Right kidney (tissue), 1 donor: ENCODE results near the gene FOXN3.
A peak's percentile ranks its signal among the peaks of the same experiment; 100 is the strongest.
"Not testable (repeated sequence)": the region's sequence is repeated elsewhere in the genome, so short reads cannot be mapped to it uniquely, and the experiment has no call there.

Experiments used
- DNase-seq: peaks from one replicate; pipeline ENCODE4 v3.0.0-alpha.2; 2016

The FOXN3 gene

DNA sequence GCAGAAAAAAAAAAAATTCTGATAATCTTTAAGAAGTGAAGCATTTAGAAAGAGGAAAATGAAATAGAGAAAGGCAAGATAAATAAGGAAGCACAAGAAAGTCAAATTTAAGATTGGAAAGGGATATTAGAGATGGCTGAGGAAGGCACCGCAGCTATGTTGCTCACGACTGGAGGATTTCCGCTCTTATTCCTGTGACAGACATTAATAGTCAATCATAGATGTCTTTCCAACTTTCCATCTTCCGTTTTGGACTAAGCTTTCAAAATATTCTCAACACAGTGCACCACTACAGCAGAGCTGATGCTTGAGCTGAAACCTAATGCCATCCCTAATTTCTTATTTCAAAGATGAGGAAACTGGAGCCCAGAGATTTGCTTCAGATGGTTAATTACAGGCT is 290.6 kb downstream of the FOXN3 start:
- no peak for DNase-seq

DNA sequence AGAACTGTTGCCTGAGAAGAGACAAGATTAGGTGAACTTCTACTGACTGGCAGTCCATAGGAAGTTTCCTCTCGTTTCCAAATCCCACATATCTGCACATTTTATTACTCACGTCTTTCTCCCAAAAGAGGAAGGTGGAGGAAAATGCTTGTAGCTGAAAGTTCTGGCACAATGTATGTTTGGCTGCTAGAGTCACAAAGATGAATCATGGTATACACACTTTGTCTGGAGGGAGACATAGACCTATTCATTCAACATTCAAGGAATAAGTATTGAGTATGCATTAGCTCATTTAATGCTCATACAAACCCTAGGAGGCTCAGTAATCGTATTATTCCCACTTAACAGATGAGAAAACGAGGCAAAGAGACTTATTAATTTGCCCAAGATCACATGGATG is 291.8 kb downstream of the FOXN3 start:
- no peak for DNase-seq

DNA sequence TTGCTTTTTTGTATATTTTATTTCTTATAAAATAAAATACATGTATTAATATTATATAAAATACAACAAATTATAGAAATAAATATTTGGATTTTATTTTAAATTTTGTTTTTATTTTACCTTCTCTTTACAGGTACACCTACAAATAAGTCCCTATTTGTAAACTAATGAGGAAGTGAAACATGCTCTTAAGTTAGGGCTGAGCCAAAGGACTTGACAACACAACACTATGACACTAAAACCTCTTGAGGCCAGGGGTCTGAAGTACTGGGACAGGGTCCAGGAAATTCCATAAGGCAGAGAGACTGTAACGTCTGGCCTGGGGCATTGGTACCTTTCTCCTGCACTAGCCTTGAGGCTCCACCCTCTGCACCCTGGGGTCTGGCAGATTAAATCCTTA is 293.2 kb downstream of the FOXN3 start:
- no peak for DNase-seq

DNA sequence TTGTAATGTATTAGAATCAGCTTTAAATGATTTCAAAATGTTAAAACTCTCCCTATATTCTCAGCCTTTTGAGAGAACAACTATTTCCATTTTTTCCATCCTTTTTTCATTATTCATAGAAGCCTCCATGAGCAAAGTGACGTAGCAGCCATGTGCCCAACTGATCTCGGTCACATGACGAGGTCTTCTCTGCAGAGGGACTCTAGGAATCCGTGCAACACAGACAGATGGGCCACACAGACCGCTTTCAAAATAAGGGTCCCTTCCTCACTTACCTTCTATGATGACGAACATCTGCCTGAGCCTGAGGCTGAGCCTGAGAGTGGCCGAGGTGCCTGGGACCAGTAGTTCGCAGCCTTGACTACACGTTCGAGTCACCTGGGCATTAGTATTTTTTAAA is 293.8 kb downstream of the FOXN3 start:
- DNase-seq = no peak

DNA sequence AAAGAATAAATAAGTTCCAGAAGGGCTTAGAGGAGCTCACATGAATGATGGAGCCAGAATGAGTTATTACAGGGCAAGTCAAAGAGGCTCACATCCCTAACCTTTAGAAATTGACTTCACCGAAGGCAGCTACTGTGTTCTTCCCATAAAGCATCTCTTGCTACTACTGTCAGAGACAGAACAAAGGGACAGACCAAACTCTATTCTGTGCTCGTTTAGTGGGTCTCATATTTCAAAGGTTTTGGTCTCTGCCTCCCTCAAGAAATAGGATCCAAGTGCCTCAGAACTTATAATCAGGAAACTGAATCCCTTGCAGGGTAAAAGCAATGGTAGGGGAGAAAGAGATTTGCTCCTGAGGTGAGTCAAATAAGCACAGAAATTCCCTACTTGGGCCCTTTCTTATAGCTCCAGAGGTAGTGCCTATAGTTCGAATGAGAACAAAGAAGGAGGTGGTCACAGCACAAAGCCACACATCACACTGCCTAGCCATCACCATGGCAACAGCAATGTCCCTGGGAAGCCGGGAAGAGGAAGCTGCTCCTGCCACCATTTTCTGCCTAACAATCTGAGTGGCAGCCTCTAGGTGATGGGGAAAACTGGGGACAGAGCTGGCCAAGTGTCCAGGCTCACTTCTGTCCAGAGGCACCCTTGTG is 294.9 kb downstream of the FOXN3 start:
- DNase-seq = peak; percentile 22

DNA sequence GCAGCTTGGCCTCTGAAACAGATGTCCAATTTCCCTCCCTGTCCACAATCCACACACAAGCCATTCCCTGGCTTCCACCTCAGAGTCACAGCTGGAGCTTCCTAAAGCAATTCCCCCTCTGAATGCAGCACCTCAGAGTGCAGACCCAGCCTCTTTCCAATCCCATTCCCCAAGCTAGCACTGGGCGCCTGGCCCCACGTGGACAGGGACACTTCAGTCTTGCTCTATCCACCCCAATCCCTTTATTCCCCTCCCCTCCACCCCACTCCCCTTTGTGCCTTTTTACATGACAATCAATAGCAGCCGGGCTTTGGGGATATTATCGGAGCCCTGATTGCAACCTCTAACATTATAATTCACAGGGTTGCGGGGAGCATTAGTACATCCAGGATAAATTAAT is 300.0 kb downstream of the FOXN3 start:
- DNase-seq = no peak

DNA sequence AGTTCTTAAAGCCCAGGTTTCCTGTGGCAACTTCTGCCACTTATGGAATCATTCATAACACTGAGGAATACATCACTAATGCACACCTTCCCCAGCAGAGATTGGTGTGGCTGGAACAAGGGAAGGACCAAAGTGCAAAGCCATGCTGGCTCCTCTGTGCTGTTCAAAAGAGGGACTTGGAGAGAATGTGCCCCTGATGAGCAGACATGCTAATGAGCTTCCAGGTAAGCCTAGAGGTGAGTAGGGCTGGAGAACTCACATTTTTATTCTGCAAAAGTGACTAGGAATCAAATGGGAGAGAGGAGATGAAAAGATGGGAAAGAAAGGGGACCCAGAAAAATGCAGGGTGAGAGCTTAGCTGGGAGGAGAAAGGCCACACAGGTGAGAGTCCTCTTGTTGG is 302.9 kb downstream of the FOXN3 start:
- no peak for DNase-seq

DNA sequence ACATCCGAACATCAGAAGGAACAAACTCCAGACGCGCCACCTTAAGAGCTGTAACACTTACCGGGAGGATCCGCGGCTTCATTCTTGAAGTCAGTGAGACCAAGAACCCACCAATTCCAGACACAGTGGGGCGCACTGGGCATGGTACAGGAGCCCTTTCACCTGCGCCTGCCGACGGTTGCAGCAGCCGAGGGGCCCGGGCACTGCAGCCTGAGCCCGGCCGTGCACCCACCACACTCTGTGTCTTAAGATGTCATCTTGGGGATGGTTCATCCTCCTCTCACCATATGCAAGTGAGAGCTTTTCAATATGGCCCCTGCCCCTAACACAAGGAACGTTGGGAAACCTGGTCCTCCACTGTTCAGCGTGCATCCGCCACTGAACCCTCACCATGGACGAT is 304.3 kb downstream of the FOXN3 start:
- DNase-seq = no peak

DNA sequence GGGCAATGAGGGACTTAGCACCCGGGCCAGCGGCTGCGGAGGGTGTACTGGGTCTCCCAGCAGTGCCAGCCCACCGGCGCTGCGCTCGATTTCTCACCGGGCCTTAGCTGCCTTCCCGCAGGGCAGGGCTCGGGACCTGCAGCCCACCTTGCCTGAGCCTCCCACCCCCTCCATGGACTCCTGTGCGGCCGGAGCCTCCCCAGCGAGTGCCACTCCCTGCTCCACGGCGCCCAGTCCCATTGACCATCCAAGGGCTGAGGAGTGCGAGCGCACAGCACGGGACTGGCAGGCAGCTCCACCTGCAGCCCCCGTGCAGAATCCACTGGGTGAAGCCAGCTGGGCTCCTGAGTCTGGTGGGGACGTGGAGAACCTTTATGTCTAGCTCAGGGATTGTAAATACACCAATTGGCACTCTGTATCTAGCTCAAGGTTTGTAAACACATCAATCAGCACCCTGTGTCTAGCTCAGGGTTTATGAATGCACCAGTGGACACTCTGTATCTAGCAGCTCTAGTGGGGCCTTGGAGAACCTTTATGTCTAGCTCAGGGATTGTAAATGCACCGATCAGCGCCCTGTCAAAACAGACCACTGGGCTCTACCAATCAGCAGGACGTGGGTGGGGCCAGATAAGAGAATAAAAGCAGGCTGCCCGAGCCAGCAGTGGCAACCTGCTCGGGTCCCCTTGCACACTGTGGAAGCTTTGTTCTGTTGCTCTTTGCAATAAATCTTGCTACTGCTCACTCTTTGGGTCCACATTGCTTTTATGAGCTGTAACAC is 305.1 kb downstream of the FOXN3 start:
- DNase-seq = not testable (repeated sequence)

DNA sequence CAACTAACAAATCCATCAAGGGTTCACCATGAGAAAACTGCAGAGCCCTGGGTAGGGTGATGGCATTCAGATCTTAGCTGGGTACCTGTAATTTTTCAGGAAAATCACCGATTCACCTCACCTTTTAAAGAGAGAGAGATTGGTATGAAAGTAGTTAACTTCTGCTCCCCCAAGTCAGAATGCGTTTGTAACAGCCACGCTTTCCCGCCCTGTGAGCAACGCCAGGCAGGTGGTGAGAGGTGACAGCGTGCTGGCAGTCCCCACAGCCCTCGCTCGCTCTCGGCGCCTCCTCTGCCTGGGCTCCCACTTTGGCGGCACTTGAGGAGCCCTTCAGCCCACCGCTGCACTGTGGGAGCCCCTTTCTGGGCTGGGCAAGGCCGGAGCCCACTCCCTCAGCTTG is 305.8 kb downstream of the FOXN3 start:
- DNase-seq = not testable (repeated sequence)

DNA sequence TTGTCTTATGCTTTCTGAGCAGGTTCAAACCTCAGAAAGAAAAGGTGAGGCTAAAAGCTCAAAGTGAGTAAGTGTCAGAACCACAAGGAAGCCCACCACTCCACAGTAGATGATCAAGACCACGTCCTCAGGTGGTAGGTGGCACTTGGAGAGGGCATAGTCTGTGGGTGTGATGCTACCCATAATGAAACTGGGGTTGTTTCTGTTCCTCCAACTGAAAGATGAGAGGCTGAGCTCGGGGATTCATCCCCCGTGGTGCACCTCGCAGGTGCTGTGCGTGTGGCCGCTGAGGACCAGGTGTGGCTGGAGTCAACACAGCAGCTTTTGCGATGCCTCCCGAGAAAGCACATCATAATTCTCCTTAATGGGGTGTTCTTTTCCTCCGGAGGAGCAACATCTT is 306.9 kb downstream of the FOXN3 start:
- no peak for DNase-seq

DNA sequence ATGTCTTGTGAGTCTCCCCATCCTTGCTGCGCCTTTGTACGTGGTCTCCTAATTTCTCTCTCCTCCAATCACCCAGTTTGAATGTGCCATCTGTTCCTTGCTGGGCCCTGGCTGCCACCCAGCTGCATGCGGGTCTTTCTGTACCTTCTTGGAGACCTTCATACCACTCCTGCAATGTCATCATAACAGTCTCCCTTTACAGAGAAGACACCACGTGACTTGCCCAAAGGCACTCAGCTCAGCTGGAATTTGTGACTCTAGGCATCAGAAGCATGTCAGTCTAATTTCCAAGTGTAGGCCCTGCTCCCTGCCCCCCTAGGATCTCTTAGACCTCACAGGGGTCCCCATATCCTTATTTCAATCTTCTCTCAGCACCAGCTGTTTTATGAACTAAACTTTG is 308.4 kb downstream of the FOXN3 start:
- DNase-seq = no peak

DNA sequence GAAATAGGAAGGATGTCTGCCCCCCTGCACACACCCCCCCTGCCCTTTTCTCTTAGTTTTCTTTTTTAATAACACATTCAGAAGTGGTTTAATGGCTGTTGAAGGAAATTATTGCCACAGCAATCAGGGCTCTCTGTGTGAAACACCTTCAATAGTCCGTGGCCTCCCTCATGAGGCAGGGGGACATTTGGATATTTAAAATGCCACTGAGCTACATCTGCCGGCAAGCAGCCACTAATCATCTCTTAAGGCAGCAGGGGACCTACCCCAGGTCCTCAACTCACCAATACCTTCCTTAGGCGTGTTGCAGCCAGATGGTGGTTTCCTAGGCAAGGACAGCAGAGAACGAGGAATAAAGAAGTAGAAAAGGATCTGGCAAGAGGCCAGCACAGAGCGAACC is 309.4 kb downstream of the FOXN3 start:
- DNase-seq = no peak
